RPMI7951 (cell line): ENCODE data around the gene HKDC1. TPM values are rescaled to one million over a fixed set of nuclear protein-coding genes. Genes with fewer than 3 reads are reported as not detected.

Experiments used
- total RNA-seq: library from RNA; depleted of rRNA; stranded (reverse); fragments of >200 nt; shearing (Covaris generic); gene quantifications from 2 replicates; pipeline ENCODE4 v1.2.3, GENCODE V29; 2014; rRNA removed

Gene HKDC1
- total RNA-seq, 1 experiment from 2014 or later = 7.6 TPM

Other genes starting within 250 kb of the HKDC1 start
- gene KIFBP, start 231.5 kb upstream of the HKDC1 start, total RNA-seq = 44.9 and 47.0 TPM in 2 replicates
- 333 and 345 TPM in 2 replicates for gene SRGN, start 132.2 kb upstream of the HKDC1 start, total RNA-seq
- 38.5 and 46.7 TPM in 2 replicates for gene VPS26A, start 96.2 kb upstream of the HKDC1 start, total RNA-seq
- 15.3 and 17.5 TPM in 2 replicates for gene SUPV3L1, start 40.1 kb upstream of the HKDC1 start, total RNA-seq
- gene HK1, start 58.2 kb downstream of the HKDC1 start, total RNA-seq = 68.6 and 72.7 TPM in 2 replicates
- 0.10 and 0.36 TPM in 2 replicates for gene TACR2, start 196.6 kb downstream of the HKDC1 start, total RNA-seq
- 23.1 and 29.2 TPM in 2 replicates for gene TSPAN15, start 231.1 kb downstream of the HKDC1 start, total RNA-seq